A549 treated with Mapracorat at 1 μM for 4 hours (cell line): Measurements from ENCODE around the gene PTPRS. TPM values are rescaled to one million over a fixed set of nuclear protein-coding genes. Genes with fewer than 3 reads are reported as not detected.

Experiments
- total RNA-seq: library from RNA; stranded (reverse); fragments of 200-300 nt; extraction: Qiagen RNA extraction; gene quantifications from 5 replicates; pipeline ENCODE4 v1.2.3, GENCODE V29; 2022

Gene PTPRS
- 19.7 to 30.8 TPM (median 27.7 TPM) in 5 replicates for total RNA-seq

DNA sequence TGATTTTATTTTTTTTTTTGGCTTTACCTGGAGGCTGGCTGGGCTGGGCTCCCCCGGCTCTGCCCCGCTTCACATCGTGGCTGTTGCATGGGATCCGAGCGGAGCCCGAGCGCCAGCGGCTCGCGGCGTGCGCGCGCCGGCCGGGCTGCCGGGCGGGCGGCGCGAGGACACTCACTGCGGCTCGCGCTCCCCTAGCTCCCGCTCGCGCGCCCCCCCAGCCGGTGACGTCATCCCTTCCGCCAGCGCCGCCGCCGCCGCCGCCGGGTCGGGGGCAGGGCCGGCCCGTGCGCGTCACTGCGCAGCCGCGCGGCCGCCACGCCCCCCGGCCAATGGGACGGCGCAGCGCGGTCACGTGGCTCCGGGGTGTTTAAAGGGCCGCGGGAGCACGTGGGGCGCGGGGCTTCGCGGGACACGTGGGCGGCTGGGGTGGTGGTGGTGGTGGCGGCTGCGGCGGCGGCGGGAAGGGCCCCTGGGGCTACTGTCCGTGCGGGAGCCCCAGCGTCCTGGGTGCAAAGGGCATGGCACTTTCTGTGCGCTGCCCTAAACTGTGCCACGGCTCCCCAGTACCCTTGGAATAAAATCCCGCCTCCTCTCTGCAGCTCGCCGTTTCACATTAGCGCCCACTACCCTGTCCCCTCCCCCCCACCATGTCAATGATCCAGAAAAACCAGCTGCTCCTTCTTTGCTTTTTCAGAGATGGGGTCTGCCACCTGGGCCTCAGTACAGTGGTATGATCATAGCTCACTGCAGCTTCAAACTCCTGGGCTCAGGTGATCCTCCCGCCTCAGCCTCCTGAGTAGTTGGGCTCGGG, at the start of gene PTPRS:
PTPRS (minus strand) TSS at position 176 of the 811 bp plus-strand sequence. CDS start 54,672 bp downstream, outside the sequence.

Other genes starting within 250 kb of the PTPRS start
- not detected in 5 replicates for gene ZNRF4, start 114.6 kb upstream of the PTPRS start, total RNA-seq
- 1.7 to 3.2 TPM (median 2.3 TPM) in 5 replicates for gene TINCR, start 227.1 kb upstream of the PTPRS start, total RNA-seq